Daoy (cell line): Measurements from ENCODE around the gene DENND6B. TPM values are rescaled to one million over a fixed set of nuclear protein-coding genes. Genes with fewer than 3 reads are reported as not detected.

ENCODE experiments used
- total RNA-seq: library from RNA; depleted of rRNA; stranded (reverse); fragments of >200 nt; shearing (Covaris generic); gene quantifications from 2 replicates; pipeline ENCODE4 v1.2.3, GENCODE V29; 2014; rRNA removed

The DENND6B gene
- total RNA-seq, 1 experiment from 2014 or later: 1.3 TPM

Other genes starting within 250 kb of the DENND6B start
- not detected in 2 replicates for gene MLC1, start 241.6 kb downstream of the DENND6B start, total RNA-seq
- 0.11 TPM in 1 of 2 replicates, not detected in the other for gene MOV10L1, start 237.0 kb downstream of the DENND6B start, total RNA-seq
- 0.48 and 1.5 TPM in 2 replicates for gene PANX2, start 156.3 kb downstream of the DENND6B start, total RNA-seq
- 21.8 and 26.3 TPM in 2 replicates for gene TRABD, start 141.1 kb downstream of the DENND6B start, total RNA-seq
- gene SELENOO, start 126.0 kb downstream of the DENND6B start, total RNA-seq: 19.1 and 20.5 TPM in 2 replicates
- 9.0 and 17.3 TPM in 2 replicates for gene TUBGCP6, start 82.0 kb downstream of the DENND6B start, total RNA-seq
- gene HDAC10, start 75.7 kb downstream of the DENND6B start, total RNA-seq: 5.1 and 18.1 TPM in 2 replicates
- gene MAPK12, start 65.3 kb downstream of the DENND6B start, total RNA-seq: 14.6 and 16.9 TPM in 2 replicates
- 1.3 and 4.8 TPM in 2 replicates for gene MAPK11, start 56.6 kb downstream of the DENND6B start, total RNA-seq
- gene PLXNB2, start 19.4 kb downstream of the DENND6B start, total RNA-seq: 35.8 and 42.4 TPM in 2 replicates
- gene PPP6R2, start 16.3 kb upstream of the DENND6B start, total RNA-seq: 29.3 and 39.1 TPM in 2 replicates
- 40.5 and 47.0 TPM in 2 replicates for gene SBF1, start 148.0 kb upstream of the DENND6B start, total RNA-seq
- 0.03 and 0.23 TPM in 2 replicates for gene ADM2, start 154.5 kb upstream of the DENND6B start, total RNA-seq
- gene MIOX, start 159.8 kb upstream of the DENND6B start, total RNA-seq: not detected in 2 replicates
- gene LMF2, start 180.7 kb upstream of the DENND6B start, total RNA-seq: 13.9 and 25.4 TPM in 2 replicates
- gene NCAPH2, start 181.2 kb upstream of the DENND6B start, total RNA-seq: 70.7 and 85.0 TPM in 2 replicates
- 9.4 and 11.5 TPM in 2 replicates for gene SCO2, start 198.6 kb upstream of the DENND6B start, total RNA-seq
- gene TYMP, start 203.0 kb upstream of the DENND6B start, total RNA-seq: 5.1 and 5.3 TPM in 2 replicates
- gene KLHDC7B, start 218.9 kb upstream of the DENND6B start, total RNA-seq: 0.06 TPM in 1 of 2 replicates, not detected in the other
- gene SYCE3, start 235.9 kb upstream of the DENND6B start, total RNA-seq: 0.51 TPM in 1 of 2 replicates, not detected in the other